GM23338 (cell line): ENCODE data around the gene FAM3D. TPM values are rescaled to one million over a fixed set of nuclear protein-coding genes. Genes with fewer than 3 reads are reported as not detected.

ENCODE experiments used
- ATAC-seq: fragments of 200-7000 bp; cut with Tn5 transposase; 3 replicates; pipeline ENCODE4 v1.9.1; 2020
- DNase-seq: peaks from one replicate; pipeline ENCODE4 v3.0.0-alpha.2; 2015; ENCODE audit warnings: low spot score
- H2AFZ ChIP-seq: fragments of 200-600 bp; sonication (generic); 2 replicates; pipeline ENCODE4 v1.8.0; 2016; ENCODE audit warnings: antibody characterized with exemption, mild to moderate bottlenecking, moderate library complexity
- H3F3A ChIP-seq: fragments of 200-600 bp; sonication (generic); replicated peaks from 2 replicates; pipeline ENCODE4 v1.8.0; 2017; ENCODE audit warnings: antibody characterized with exemption, mixed run types, low read depth
- H3K27ac ChIP-seq: fragments of 200-600 bp; sonication (generic); 2 replicates; pipeline ENCODE4 v1.6.1; 2016; ENCODE audit warnings: low read depth
- H3K27me3 ChIP-seq: fragments of 200-600 bp; sonication (generic); 2 replicates; pipeline ENCODE4 v1.8.0; 2016; ENCODE audit warnings: mild to moderate bottlenecking, mixed run types, moderate library complexity; ENCODE audit not compliant: insufficient read depth
- H3K36me3 ChIP-seq: fragments of 200-600 bp; sonication (generic); 2 replicates; pipeline ENCODE4 v1.8.0; 2016; ENCODE audit warnings: mild to moderate bottlenecking; ENCODE audit not compliant: insufficient read depth
- H3K4me1 ChIP-seq: fragments of 200-600 bp; sonication (generic); 2 replicates; pipeline ENCODE4 v1.8.0; 2016; ENCODE audit warnings: mild to moderate bottlenecking, moderate library complexity; ENCODE audit not compliant: insufficient read depth
- H3K4me2 ChIP-seq: fragments of 200-600 bp; sonication (generic); 2 replicates; pipeline ENCODE4 v1.7.1; 2017; ENCODE audit warnings: mixed run types
- H3K4me3 ChIP-seq: fragments of 200-600 bp; sonication (generic); 2 replicates; pipeline ENCODE4 v1.6.1; 2016; ENCODE audit warnings: mixed run types
- H3K79me2 ChIP-seq: fragments of 200-600 bp; sonication (generic); replicated peaks from 2 replicates; pipeline ENCODE4 v1.8.0; 2017; ENCODE audit warnings: mild to moderate bottlenecking; ENCODE audit not compliant: insufficient read depth
- H3K9me2 ChIP-seq: fragments of 200-600 bp; sonication (generic); 2 replicates; pipeline ENCODE4 v1.8.0; 2017; ENCODE audit not compliant: insufficient read depth
- H4K20me1 ChIP-seq: fragments of 200-600 bp; sonication (generic); replicated peaks from 2 replicates; pipeline ENCODE4 v1.8.0; 2017; ENCODE audit warnings: mild to moderate bottlenecking; ENCODE audit not compliant: insufficient read depth
- H3K27ac Mint-ChIP-seq: 2 replicates; pipeline ENCODE4 v1.8.0; 2020; ENCODE audit warnings: inconsistent platforms, mild to moderate bottlenecking, moderate library complexity, mixed read lengths
- H3K27me3 Mint-ChIP-seq: 3 replicates; pipeline ENCODE4 v1.8.0; 2022; ENCODE audit warnings: low read depth, mild to moderate bottlenecking, moderate library complexity, mixed read lengths, inconsistent platforms; ENCODE audit not compliant: insufficient read depth, poor library complexity
- H3K36me3 Mint-ChIP-seq: 3 replicates; pipeline ENCODE4 v1.8.0; 2021; ENCODE audit warnings: low read depth, mild to moderate bottlenecking, inconsistent platforms, moderate library complexity, mixed read lengths
- H3K4me1 Mint-ChIP-seq: 3 replicates; pipeline ENCODE4 v1.8.0; 2020; ENCODE audit warnings: mild to moderate bottlenecking, inconsistent platforms, mixed read lengths
- H3K4me3 Mint-ChIP-seq: 3 replicates; pipeline ENCODE4 v1.8.0; 2021; ENCODE audit warnings: moderate library complexity, mild to moderate bottlenecking, inconsistent platforms, mixed read lengths
- H3K9me3 Mint-ChIP-seq: 3 replicates; pipeline ENCODE4 v1.8.0; 2020; ENCODE audit warnings: moderate library complexity, mild to moderate bottlenecking, inconsistent platforms, mixed read lengths
- CREB1 ChIP-seq: fragments of 250-450 bp; sonication (Bioruptor Pico); IDR thresholded peaks from 2 replicates; pipeline ENCODE4 v1.5.0; 2020; ENCODE audit warnings: low read depth, mild to moderate bottlenecking, moderate library complexity
- EZH2 ChIP-seq: fragments of 200-600 bp; sonication (generic); IDR thresholded peaks from one replicate; pipeline ENCODE4 v1.8.0; 2017; ENCODE audit warnings: antibody characterized with exemption, mild to moderate bottlenecking, low read depth; ENCODE audit not compliant: unreplicated experiment
- JUNB ChIP-seq: IDR thresholded peaks from one replicate; pipeline ENCODE4 v1.6.1; 2016; ENCODE audit warnings: antibody characterized with exemption; ENCODE audit not compliant: unreplicated experiment
- NANOG ChIP-seq: IDR thresholded peaks from 2 replicates; pipeline ENCODE4 v1.6.1; 2016; ENCODE audit warnings: antibody characterized with exemption, borderline replicate concordance
- POLR2AphosphoS5 ChIP-seq: IDR thresholded peaks from 2 replicates; pipeline ENCODE4 v1.6.1; 2016; ENCODE audit warnings: antibody characterized with exemption, low read depth
- REST ChIP-seq: IDR thresholded peaks from one replicate; pipeline ENCODE4 v1.6.1; 2018; ENCODE audit warnings: antibody characterized with exemption; ENCODE audit not compliant: unreplicated experiment
- STAT1 ChIP-seq: IDR thresholded peaks from one replicate; pipeline ENCODE4 v1.6.1; 2016; ENCODE audit warnings: antibody characterized with exemption; ENCODE audit not compliant: unreplicated experiment
- ZNF114 ChIP-seq: fragments of 250-450 bp; sonication (Bioruptor Pico); IDR thresholded peaks from 2 replicates; pipeline ENCODE4 v1.5.0; 2020; ENCODE audit warnings: mild to moderate bottlenecking, moderate library complexity
- ZNF462 ChIP-seq: fragments of 250-450 bp; sonication (Bioruptor Pico); IDR thresholded peaks from 2 replicates; pipeline ENCODE4 v1.5.0; 2020; ENCODE audit warnings: mild to moderate bottlenecking, moderate library complexity
- polyA plus RNA-seq: library from polyadenylated mRNA; unstranded; fragments of >200 nt; fragmentation: Nextera tagmentation; extraction: Ambion mirVana; gene quantifications from 2 replicates; pipeline ENCODE4 v1.2.1, GENCODE V29; 2016
- total RNA-seq: library from RNA; depleted of rRNA; stranded (reverse); fragments of >200 nt; shearing (Covaris generic); gene quantifications from 2 replicates; pipeline ENCODE4 v1.2.3, GENCODE V29; 2014
- TF ChIP-seq, protein P1 (sequence below), 2 experiments: fragments of 200-600 bp in 1 of 2; sonication (generic) in 1 of 2; conservative IDR thresholded peaks; 2 replicates each; pipeline versions ENCODE4 v1.5.1 to v1.6.1; 2016 to 2017; ENCODE audit warnings: antibody characterized with exemption in 2 of 2, low read depth in 2 of 2, mild to moderate bottlenecking in 2 of 2, moderate library complexity in 1 of 2

Gene FAM3D
- total and polyA plus RNA-seq, 2 experiments from 2014 or later = 0.26 TPM; not detected in 1

DNA sequence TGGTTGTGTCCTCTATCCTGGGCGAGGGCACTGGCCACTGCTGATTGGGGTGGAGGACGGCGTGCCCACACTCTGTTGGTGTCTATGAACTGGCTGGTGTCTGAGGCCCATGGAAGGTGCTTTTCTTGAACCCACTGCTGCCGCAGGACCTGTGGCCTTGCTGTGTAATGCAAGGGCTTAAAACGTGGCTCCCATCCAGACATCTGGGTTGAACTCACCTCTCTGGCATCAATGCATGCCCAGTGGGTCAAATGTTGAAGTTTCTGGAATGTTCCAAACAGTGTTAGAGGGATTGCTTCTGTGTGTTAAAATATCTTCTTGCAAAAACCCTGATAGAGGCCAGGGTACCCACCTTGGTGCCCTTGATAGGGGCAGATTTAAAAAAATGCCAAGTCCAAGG is 42.6 kb downstream of the FAM3D start:
- no peaks in the 10 kb centered on the region; the same call in 2 of the 3 replicates for H3K9me3 Mint-ChIP-seq
- H3F3A ChIP-seq = no peaks in the 10 kb centered on the region
- H3K27me3 Mint-ChIP-seq = peaks cover 5% of the 10 kb centered on the region
- no peak for DNase-seq
- no peak overlapping the region for H3K4me3 ChIP-seq
- H3K79me2 ChIP-seq = no peaks in the 10 kb centered on the region
- no peaks in the 10 kb centered on the region for H3K9me2 ChIP-seq
- H3K27ac Mint-ChIP-seq = no peak overlapping the region
- H2AFZ ChIP-seq = no peak overlapping the region
- no peaks in the 10 kb centered on the region for H3K36me3 Mint-ChIP-seq
- no peak overlapping the region for H3K4me2 ChIP-seq
- no peaks in the 10 kb centered on the region for H3K27me3 ChIP-seq
- H3K4me1 Mint-ChIP-seq = no peaks in the 10 kb centered on the region; the same call in 2 of the 3 replicates
- no peak for ATAC-seq
- H4K20me1 ChIP-seq = no peaks in the 10 kb centered on the region
- H3K4me1 ChIP-seq = no peaks in the 10 kb centered on the region
- no peak overlapping the region for H3K4me3 Mint-ChIP-seq
- TF ChIP-seq NANOG (no peak), ZNF114 (no peak), STAT1 (no peak), POLR2AphosphoS5 (no peak), JUNB (no peak), ZNF462 (CRISPR knock-in tag) (no peak), CREB1 (CRISPR knock-in tag) (no peak), REST (no peak), EZH2 (no peak)
- TF ChIP-seq, protein P1, sequence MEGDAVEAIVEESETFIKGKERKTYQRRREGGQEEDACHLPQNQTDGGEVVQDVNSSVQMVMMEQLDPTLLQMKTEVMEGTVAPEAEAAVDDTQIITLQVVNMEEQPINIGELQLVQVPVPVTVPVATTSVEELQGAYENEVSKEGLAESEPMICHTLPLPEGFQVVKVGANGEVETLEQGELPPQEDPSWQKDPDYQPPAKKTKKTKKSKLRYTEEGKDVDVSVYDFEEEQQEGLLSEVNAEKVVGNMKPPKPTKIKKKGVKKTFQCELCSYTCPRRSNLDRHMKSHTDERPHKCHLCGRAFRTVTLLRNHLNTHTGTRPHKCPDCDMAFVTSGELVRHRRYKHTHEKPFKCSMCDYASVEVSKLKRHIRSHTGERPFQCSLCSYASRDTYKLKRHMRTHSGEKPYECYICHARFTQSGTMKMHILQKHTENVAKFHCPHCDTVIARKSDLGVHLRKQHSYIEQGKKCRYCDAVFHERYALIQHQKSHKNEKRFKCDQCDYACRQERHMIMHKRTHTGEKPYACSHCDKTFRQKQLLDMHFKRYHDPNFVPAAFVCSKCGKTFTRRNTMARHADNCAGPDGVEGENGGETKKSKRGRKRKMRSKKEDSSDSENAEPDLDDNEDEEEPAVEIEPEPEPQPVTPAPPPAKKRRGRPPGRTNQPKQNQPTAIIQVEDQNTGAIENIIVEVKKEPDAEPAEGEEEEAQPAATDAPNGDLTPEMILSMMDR (conservative IDR thresholded peaks at IDR 0.05; ENCODE audit: low read depth in 2 of 2) = no peak
- H3K27ac ChIP-seq = no peak overlapping the region
- no peaks in the 10 kb centered on the region for H3K36me3 ChIP-seq
